Measurements from ENCODE around the gene SPHKAP.

The SPHKAP gene

DNA sequence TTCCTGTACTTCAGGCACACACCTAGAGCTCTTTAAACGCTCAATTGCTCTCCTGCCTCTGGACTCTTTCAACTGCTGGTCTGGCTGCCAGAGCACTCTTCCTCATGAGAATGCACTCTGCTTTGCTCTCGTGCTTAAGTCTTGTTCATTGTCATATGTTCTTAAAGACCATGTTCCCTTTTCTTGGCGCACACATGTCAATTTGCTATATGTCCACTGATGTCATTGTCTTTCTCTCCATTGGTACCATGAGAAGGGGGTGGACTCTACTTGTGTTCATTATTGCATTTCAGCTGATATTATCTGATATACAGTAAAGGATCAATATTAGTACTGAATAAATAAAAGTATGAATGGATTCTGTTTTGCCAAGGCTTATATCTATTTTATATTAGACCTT is 16.8 kb downstream of the SPHKAP start:
- no peak overlapping the region for H3K4me2 ChIP-seq (ENCODE audit: low read depth, low read length, poor library complexity, severe bottlenecking)
- H2AFZ ChIP-seq (ENCODE audit: low read length): no peak overlapping the region
- no peak overlapping the region for H3K9ac ChIP-seq (ENCODE audit: low read depth, low read length, poor library complexity, severe bottlenecking)
- no peaks in the 10 kb centered on the region for H3K9me3 ChIP-seq (ENCODE audit: insufficient read depth, low read depth, low read length)
- H3K9me2 ChIP-seq (replicated peaks; ENCODE audit: low read depth, low read length): no peaks in the 10 kb centered on the region
- no peaks in the 10 kb centered on the region for H3F3A ChIP-seq (ENCODE audit: low read depth)
- no peak overlapping the region for H3K4me3 ChIP-seq (ENCODE audit: low read length, poor library complexity, severe bottlenecking)
- no peaks in the 10 kb centered on the region for H3K4me1 ChIP-seq (ENCODE audit: insufficient read depth, low read length, poor library complexity, severe bottlenecking)
- no peaks in the 10 kb centered on the region for H3K27me3 ChIP-seq (ENCODE audit: insufficient read depth, low read length, poor library complexity, severe bottlenecking)
- no peaks in the 10 kb centered on the region for H3K36me3 ChIP-seq (ENCODE audit: insufficient read depth, low read length)
- no peak for TF ChIP-seq CTCF (conservative IDR thresholded peaks at IDR 0.05; ENCODE audit: low read length)
- no peak for TF ChIP-seq EZH2phosphoT487 (IDR thresholded peaks at IDR 0.05; ENCODE audit: borderline replicate concordance)
- H3K79me2 ChIP-seq (ENCODE audit: insufficient read depth, low read length): no peaks in the 10 kb centered on the region
- H4K20me1 ChIP-seq (ENCODE audit: insufficient read depth, low read length, poor library complexity, severe bottlenecking): no peaks in the 10 kb centered on the region

DNA sequence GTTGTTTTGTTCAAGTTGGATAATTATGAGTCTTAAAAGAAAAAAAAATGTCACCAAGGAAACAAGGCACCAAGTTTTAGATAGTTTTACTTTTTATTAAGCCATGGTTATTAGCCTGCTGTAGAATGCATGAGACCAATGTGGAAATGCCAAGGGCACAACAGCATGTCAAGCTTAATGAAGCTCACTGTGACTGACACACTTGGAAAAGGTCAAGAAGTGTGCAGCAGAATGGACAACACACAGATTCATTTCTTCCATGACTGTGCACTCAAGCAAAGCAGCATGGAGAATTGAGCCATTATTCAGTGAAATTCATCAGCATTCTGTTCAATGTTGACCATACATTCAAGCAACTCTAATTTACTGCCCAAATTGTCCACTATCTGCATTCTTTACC is 23.6 kb downstream of the SPHKAP start:
- no peaks in the 10 kb centered on the region for H4K20me1 ChIP-seq (ENCODE audit: insufficient read depth, low read length, poor library complexity, severe bottlenecking)
- no peaks in the 10 kb centered on the region for H3K9me3 ChIP-seq (ENCODE audit: insufficient read depth, low read depth, low read length)
- H3K36me3 ChIP-seq (ENCODE audit: insufficient read depth, low read length): no peaks in the 10 kb centered on the region
- TF ChIP-seq CTCF (conservative IDR thresholded peaks at IDR 0.05; ENCODE audit: low read length): no peak
- no peak for TF ChIP-seq EZH2phosphoT487 (IDR thresholded peaks at IDR 0.05; ENCODE audit: borderline replicate concordance)
- no peaks in the 10 kb centered on the region for H3K4me1 ChIP-seq (ENCODE audit: insufficient read depth, low read length, poor library complexity, severe bottlenecking)
- H3F3A ChIP-seq (ENCODE audit: low read depth): no peaks in the 10 kb centered on the region
- no peak overlapping the region for H3K4me2 ChIP-seq (ENCODE audit: low read depth, low read length, poor library complexity, severe bottlenecking)
- no peak overlapping the region for H3K9ac ChIP-seq (ENCODE audit: low read depth, low read length, poor library complexity, severe bottlenecking)
- no peaks in the 10 kb centered on the region for H3K9me2 ChIP-seq (replicated peaks; ENCODE audit: low read depth, low read length)
- H3K27me3 ChIP-seq (ENCODE audit: insufficient read depth, low read length, poor library complexity, severe bottlenecking): no peaks in the 10 kb centered on the region
- H2AFZ ChIP-seq (ENCODE audit: low read length): no peak overlapping the region
- no peak overlapping the region for H3K4me3 ChIP-seq (ENCODE audit: low read length, poor library complexity, severe bottlenecking)
- H3K79me2 ChIP-seq (ENCODE audit: insufficient read depth, low read length): no peaks in the 10 kb centered on the region

- no peak overlapping the region for H2AFZ ChIP-seq (ENCODE audit: low read length)
- H3K9me2 ChIP-seq (replicated peaks; ENCODE audit: low read depth, low read length): no peaks in the 10 kb centered on the region
- H3F3A ChIP-seq (ENCODE audit: low read depth): no peaks in the 10 kb centered on the region
- TF ChIP-seq EZH2phosphoT487 (IDR thresholded peaks at IDR 0.05; ENCODE audit: borderline replicate concordance): no peak
- TF ChIP-seq CTCF (conservative IDR thresholded peaks at IDR 0.05; ENCODE audit: low read length): no peak
- H3K9me3 ChIP-seq (ENCODE audit: insufficient read depth, low read depth, low read length): no peaks in the 10 kb centered on the region
- no peaks in the 10 kb centered on the region for H4K20me1 ChIP-seq (ENCODE audit: insufficient read depth, low read length, poor library complexity, severe bottlenecking)
- H3K79me2 ChIP-seq (ENCODE audit: insufficient read depth, low read length): no peaks in the 10 kb centered on the region
- no peak overlapping the region for H3K4me2 ChIP-seq (ENCODE audit: low read depth, low read length, poor library complexity, severe bottlenecking)
- H3K4me3 ChIP-seq (ENCODE audit: low read length, poor library complexity, severe bottlenecking): no peak overlapping the region
- H3K36me3 ChIP-seq (ENCODE audit: insufficient read depth, low read length): no peaks in the 10 kb centered on the region
- H3K4me1 ChIP-seq (ENCODE audit: insufficient read depth, low read length, poor library complexity, severe bottlenecking): no peaks in the 10 kb centered on the region
- H3K9ac ChIP-seq (ENCODE audit: low read depth, low read length, poor library complexity, severe bottlenecking): no peak overlapping the region
- no peaks in the 10 kb centered on the region for H3K27me3 ChIP-seq (ENCODE audit: insufficient read depth, low read length, poor library complexity, severe bottlenecking)
Observed at GRCh38 chr2:228144961-228145360, 36.5 kb downstream of the SPHKAP start.

Measured in Loucy (cell line).